H7 (cell line): Measurements from ENCODE around the gene UBE2G1. TPM values are rescaled to one million over a fixed set of nuclear protein-coding genes. Genes with fewer than 3 reads are reported as not detected.

Experiments
- DNase-seq: peaks from one replicate; pipeline ENCODE4 v3.0.0; 2012
- H3K27me3 ChIP-seq: 2 replicates; pipeline ENCODE4 v1.6.0; 2011; ENCODE audit warnings: mild to moderate bottlenecking, low read length; ENCODE audit not compliant: control insufficient read depth, insufficient read depth
- H3K36me3 ChIP-seq: replicated peaks from 2 replicates; pipeline ENCODE4 v1.5.1; 2011; ENCODE audit warnings: low read length; ENCODE audit not compliant: control insufficient read depth, insufficient read depth
- H3K4me3 ChIP-seq: 2 replicates; pipeline ENCODE4 v1.5.1; 2011; ENCODE audit warnings: low read depth, mild to moderate bottlenecking, control low read depth, low read length, moderate library complexity; ENCODE audit not compliant: insufficient read depth
- total RNA-seq: library from RNA; depleted of rRNA; stranded (reverse); fragments of >200 nt; shearing (Covaris generic); gene quantifications from 2 replicates; pipeline ENCODE4 v1.2.3, GENCODE V29; 2014

Gene UBE2G1
- total RNA-seq, 1 experiment from 2014 or later: 99.9 TPM

- no peak for DNase-seq
These were observed 118.5 kb downstream of the UBE2G1 start for GRCh38 chr17:4247971-4248388.

GRCh38 chr17:4247361-4247970 is 119.0 kb downstream of the UBE2G1 start:
- no peak overlapping the region for H3K4me3 ChIP-seq

More at GRCh38 chr17:4247971-4248388, 118.5 kb downstream of the UBE2G1 start:
- no peak overlapping the region for H3K4me3 ChIP-seq
- H3K36me3 ChIP-seq: no peaks in the 10 kb centered on the region; the same call in 1 of the 2 replicates
- no peaks in the 10 kb centered on the region for H3K27me3 ChIP-seq

GRCh38 chr17:4246674-4247073 is 119.8 kb downstream of the UBE2G1 start:
- H3K4me3 ChIP-seq: no peak overlapping the region
- H3K27me3 ChIP-seq: no peaks in the 10 kb centered on the region
- DNase-seq: no peak
- no peaks in the 10 kb centered on the region; the same call in none of the 2 replicates for H3K36me3 ChIP-seq

More at GRCh38 chr17:4247361-4247970, 119.0 kb downstream of the UBE2G1 start:
- H3K36me3 ChIP-seq: no peaks in the 10 kb centered on the region; the same call in 1 of the 2 replicates
- DNase-seq: no peak
- H3K27me3 ChIP-seq: no peaks in the 10 kb centered on the region

- no peak for DNase-seq
- H3K27me3 ChIP-seq: no peaks in the 10 kb centered on the region
- H3K4me3 ChIP-seq: no peak overlapping the region
- H3K36me3 ChIP-seq: peaks cover 5% of the 10 kb centered on the region
These were observed 124.9 kb downstream of the UBE2G1 start for GRCh38 chr17:4241535-4241934.

- H3K36me3 ChIP-seq: peaks cover 9% of the 10 kb centered on the region
- DNase-seq: no peak
- no peak overlapping the region for H3K4me3 ChIP-seq
- H3K27me3 ChIP-seq: no peaks in the 10 kb centered on the region
These were observed 130.0 kb downstream of the UBE2G1 start for GRCh38 chr17:4236456-4236855.

GRCh38 chr17:4235372-4236279 is 130.8 kb downstream of the UBE2G1 start:
- Histone ChIP-seq H3K27me3 (no peaks in the 10 kb centered on the region), H3K4me3 (no peak overlapping the region), H3K36me3 (peaks cover 8% of the 10 kb centered on the region)
- DNase-seq: no peak

GRCh38 chr17:4234401-4234800 is 132.1 kb downstream of the UBE2G1 start:
- DNase-seq: no peak
- Histone ChIP-seq H3K27me3 (no peaks in the 10 kb centered on the region), H3K36me3 (peaks cover 6% of the 10 kb centered on the region), H3K4me3 (no peak overlapping the region)

- DNase-seq: no peak
- Histone ChIP-seq H3K36me3 (peaks cover 6% of the 10 kb centered on the region), H3K27me3 (no peaks in the 10 kb centered on the region), H3K4me3 (no peak overlapping the region)
These were observed 132.7 kb downstream of the UBE2G1 start for GRCh38 chr17:4233668-4234258.

GRCh38 chr17:4232168-4232813 is 134.2 kb downstream of the UBE2G1 start:
- H3K4me3 ChIP-seq: no peak overlapping the region
- H3K36me3 ChIP-seq: peaks cover 6% of the 10 kb centered on the region
- DNase-seq: no peak
- no peaks in the 10 kb centered on the region for H3K27me3 ChIP-seq

GRCh38 chr17:4229627-4230541 is 136.6 kb downstream of the UBE2G1 start:
- H3K27me3 ChIP-seq: no peaks in the 10 kb centered on the region
- H3K36me3 ChIP-seq: peaks cover 6% of the 10 kb centered on the region
- H3K4me3 ChIP-seq: no peak overlapping the region
- DNase-seq: no peak

- Histone ChIP-seq H3K36me3 (peaks cover 3% of the 10 kb centered on the region), H3K4me3 (no peak overlapping the region), H3K27me3 (no peaks in the 10 kb centered on the region)
- DNase-seq: peak; percentile 55
These were observed 144.4 kb downstream of the UBE2G1 start for GRCh38 chr17:4221899-4222659.

- Histone ChIP-seq H3K36me3 (peaks cover 5% of the 10 kb centered on the region), H3K27me3 (no peaks in the 10 kb centered on the region), H3K4me3 (no peak overlapping the region)
- DNase-seq: no peak
These were observed 145.3 kb downstream of the UBE2G1 start for GRCh38 chr17:4221163-4221562.

GRCh38 chr17:4220655-4221054 is 145.8 kb downstream of the UBE2G1 start:
- DNase-seq: no peak
- Histone ChIP-seq H3K4me3 (no peak overlapping the region), H3K36me3 (peaks cover 5% of the 10 kb centered on the region), H3K27me3 (no peaks in the 10 kb centered on the region)
